H9 (cell line): ENCODE results near the gene POGLUT2. TPM values are rescaled to one million over a fixed set of nuclear protein-coding genes. Genes with fewer than 3 reads are reported as not detected.

ENCODE experiments used
- DNase-seq: peaks from one replicate; pipeline ENCODE4 v3.0.0-alpha.2; 2017
- H2AFZ ChIP-seq: one replicate; pipeline ENCODE4 v1.6.1; 2013; ENCODE audit warnings: mild to moderate bottlenecking, low read length, control low read depth, moderate library complexity
- H2AK5ac ChIP-seq: 2 replicates; pipeline ENCODE4 v1.6.1; 2013; ENCODE audit warnings: low read length, control low read depth, mixed read lengths; ENCODE audit not compliant: insufficient read length
- H2BK120ac ChIP-seq: one replicate; pipeline ENCODE4 v1.6.1; 2013; ENCODE audit warnings: low read depth, mild to moderate bottlenecking, low read length, control low read depth, inconsistent platforms; ENCODE audit not compliant: poor library complexity, severe bottlenecking
- H2BK12ac ChIP-seq: 2 replicates; pipeline ENCODE4 v1.6.1; 2013; ENCODE audit warnings: low read length, control low read depth, mixed read lengths, low read depth; ENCODE audit not compliant: insufficient read length
- H2BK15ac ChIP-seq: 2 replicates; pipeline ENCODE4 v1.6.1; 2013; ENCODE audit warnings: low read depth, low read length, control low read depth
- H2BK20ac ChIP-seq: one replicate; pipeline ENCODE4 v1.6.1; 2013; ENCODE audit warnings: low read depth, mild to moderate bottlenecking, low read length, control low read depth, inconsistent platforms; ENCODE audit not compliant: poor library complexity, severe bottlenecking
- H2BK5ac ChIP-seq: 2 replicates; pipeline ENCODE4 v1.6.1; 2013; ENCODE audit warnings: low read length, control low read depth, mixed read lengths; ENCODE audit not compliant: insufficient read length
- H3K14ac ChIP-seq: 2 replicates; pipeline ENCODE4 v1.6.1; 2013; ENCODE audit warnings: low read length, control low read depth; ENCODE audit not compliant: insufficient read depth
- H3K18ac ChIP-seq: 2 replicates; pipeline ENCODE4 v1.6.1; 2013; ENCODE audit warnings: low read depth, mild to moderate bottlenecking, mixed read lengths, low read length, control low read depth; ENCODE audit not compliant: insufficient read length
- H3K23ac ChIP-seq: 2 replicates; pipeline ENCODE4 v1.6.1; 2013; ENCODE audit warnings: low read length, control low read depth, mixed read lengths, low read depth; ENCODE audit not compliant: insufficient read length
- H3K23me2 ChIP-seq: 2 replicates; pipeline ENCODE4 v1.6.1; 2013; ENCODE audit warnings: low read depth, mild to moderate bottlenecking, mixed read lengths, low read length, control low read depth; ENCODE audit not compliant: insufficient read length, poor library complexity, severe bottlenecking
- H3K27ac ChIP-seq: 2 replicates; pipeline ENCODE4 v1.5.1; 2013; ENCODE audit warnings: low read length, control low read depth, mixed read lengths, low read depth; ENCODE audit not compliant: insufficient read length
- H3K27me3 ChIP-seq: 2 replicates; pipeline ENCODE4 v1.6.1; 2013; ENCODE audit warnings: low read length, control low read depth, inconsistent platforms; ENCODE audit not compliant: insufficient read depth
- H3K4ac ChIP-seq: 2 replicates; pipeline ENCODE4 v1.6.1; 2013; ENCODE audit warnings: low read depth, mild to moderate bottlenecking, control low read depth, inconsistent platforms, low read length, moderate library complexity
- H3K4me1 ChIP-seq: 2 replicates; pipeline ENCODE4 v1.6.1; 2013; ENCODE audit warnings: low read length, control low read depth, inconsistent platforms; ENCODE audit not compliant: insufficient read depth
- H3K4me2 ChIP-seq: 2 replicates; pipeline ENCODE4 v1.6.1; 2013; ENCODE audit warnings: low read length, control low read depth, mixed read lengths; ENCODE audit not compliant: insufficient read length, insufficient read depth
- H3K56ac ChIP-seq: 2 replicates; pipeline ENCODE4 v1.6.1; 2013; ENCODE audit warnings: low read depth, mild to moderate bottlenecking, mixed read lengths, low read length, control low read depth; ENCODE audit not compliant: insufficient read length
- H3K79me1 ChIP-seq: 2 replicates; pipeline ENCODE4 v1.6.1; 2013; ENCODE audit warnings: low read depth, mild to moderate bottlenecking, moderate library complexity, low read length, control low read depth, inconsistent platforms; ENCODE audit not compliant: insufficient read depth, poor library complexity, severe bottlenecking
- H3K79me2 ChIP-seq: 2 replicates; pipeline ENCODE4 v1.6.1; 2013; ENCODE audit warnings: low read length, control low read depth, inconsistent platforms; ENCODE audit not compliant: insufficient read depth
- H3K9ac ChIP-seq: 2 replicates; pipeline ENCODE4 v1.6.1; 2013; ENCODE audit warnings: low read length, control low read depth, mixed read lengths; ENCODE audit not compliant: insufficient read length; ENCODE audit errors: extremely low read depth
- H3K9me3 ChIP-seq: one replicate; pipeline ENCODE4 v1.6.1; 2013; ENCODE audit warnings: low read depth, low read length, inconsistent platforms; ENCODE audit not compliant: control insufficient read depth
- H3T11ph ChIP-seq: one replicate; pipeline ENCODE4 v1.6.1; 2013; ENCODE audit warnings: mild to moderate bottlenecking, low read length, control low read depth, inconsistent platforms
- H4K20me1 ChIP-seq: one replicate; pipeline ENCODE4 v1.6.1; 2013; ENCODE audit not compliant: control insufficient read depth, insufficient read length, insufficient read depth
- H4K5ac ChIP-seq: 2 replicates; pipeline ENCODE4 v1.6.1; 2013; ENCODE audit warnings: low read depth, mild to moderate bottlenecking, mixed read lengths, low read length, control low read depth; ENCODE audit not compliant: insufficient read length
- H4K8ac ChIP-seq: replicated peaks from 2 replicates; pipeline ENCODE4 v1.6.1; 2013; ENCODE audit warnings: low read length, control low read depth, mixed read lengths, low read depth; ENCODE audit not compliant: insufficient read length
- H4K91ac ChIP-seq: 2 replicates; pipeline ENCODE4 v1.6.1; 2013; ENCODE audit warnings: low read depth, mild to moderate bottlenecking, moderate library complexity, mixed read lengths, low read length, control low read depth; ENCODE audit not compliant: insufficient read length
- H3K27ac Mint-ChIP-seq, 3 experiments: 2 replicates in 2 of 3; 3 replicates in 1 of 3; pipeline ENCODE4 v1.8.0; 2020 to 2021; ENCODE audit warnings: mixed read lengths in 3 of 3, mild to moderate bottlenecking in 1 of 3, moderate library complexity in 1 of 3
- H3K27me3 Mint-ChIP-seq: 2 replicates; pipeline ENCODE4 v1.8.0; 2021; ENCODE audit warnings: low read depth, mild to moderate bottlenecking, moderate library complexity, mixed read lengths
- H3K36me3 Mint-ChIP-seq, 3 experiments: 2 replicates in 2 of 3; 3 replicates in 1 of 3; pipeline ENCODE4 v1.8.0; 2020 to 2021; ENCODE audit warnings: low read depth in 3 of 3, mixed read lengths in 3 of 3; ENCODE audit not compliant: insufficient read depth in 1 of 3
- H3K4me1 Mint-ChIP-seq, 2 experiments: 2 replicates each; pipeline ENCODE4 v1.8.0; 2020; ENCODE audit warnings: mixed read lengths in 2 of 2
- H3K4me3 Mint-ChIP-seq, 2 experiments: 2 replicates in 1 of 2; 3 replicates in 1 of 2; pipeline ENCODE4 v1.8.0; 2020 to 2021; ENCODE audit warnings: mild to moderate bottlenecking in 2 of 2, mixed read lengths in 2 of 2, moderate library complexity in 1 of 2
- H3K9me3 Mint-ChIP-seq, 2 experiments: 2 replicates in 1 of 2; 3 replicates in 1 of 2; pipeline ENCODE4 v1.8.0; 2020; ENCODE audit warnings: mild to moderate bottlenecking in 2 of 2, mixed read lengths in 2 of 2, moderate library complexity in 1 of 2
- CTCF ChIP-seq: fragments of 200-600 bp; sonication (generic); conservative IDR thresholded peaks from 3 replicates; pipeline ENCODE4 v1.8.0; 2021; ENCODE audit warnings: antibody characterized with exemption, mild to moderate bottlenecking
- WGBS: extraction: QIAGEN DNeasy Blood & Tissue Kit; methylation state at CpG from one replicate; pipeline ENCODE4 v1.1.7; 2013; ENCODE audit warnings: missing lambda C conversion rate, low lambda C conversion rate, mixed read lengths; ENCODE audit not compliant: insufficient read length; ENCODE audit errors: extremely low coverage; 5-methylcytosine and 5-hydroxymethylcytosine counted together
- total RNA-seq: library from RNA; stranded (reverse); gene quantifications from 2 replicates; pipeline ENCODE4 v1.2.1, GENCODE V29; 2021

POGLUT2 gene
- total RNA-seq, 1 experiment from 2014 or later = 23.5 TPM

GRCh38 chr13:102825400-102825799 lies 26.6 kb upstream of the POGLUT2 start:
- peak overlapping the region in 2 of 3 experiments; percentile 13 to 84; a peak in 4 of 7 replicates for H3K27ac Mint-ChIP-seq

More at GRCh38 chr13:102825400-102825799, 26.6 kb upstream of the POGLUT2 start:
- no peak overlapping the region for H2BK5ac ChIP-seq
- no peaks in the 10 kb centered on the region for H3K9me3 ChIP-seq
- H2BK15ac ChIP-seq = no peak overlapping the region
- Mint-ChIP-seq H3K36me3 (peaks cover 11 to 22% (median 14%) of the 10 kb centered on the region in 3 experiments; a peak in 6 of 7 replicates), H3K4me3 (no peak overlapping the region; a peak in 2 of 5 replicates), H3K4me1 (peaks cover 9 to 10% of the 10 kb centered on the region in 2 experiments), H3K9me3 (peaks cover 0 to 2% of the 10 kb centered on the region in 2 experiments; a peak in 1 of 5 replicates), H3K27me3 (no peaks in the 10 kb centered on the region)
- no peak for TF ChIP-seq CTCF
- no peak overlapping the region for H4K91ac ChIP-seq
- H3K23me2 ChIP-seq = no peaks in the 10 kb centered on the region
- no peaks in the 10 kb centered on the region for H3K27me3 ChIP-seq
- H3K27ac ChIP-seq = peak overlapping the region; percentile 6
- no peak overlapping the region for H2AK5ac ChIP-seq
- no peak overlapping the region for H3K4me2 ChIP-seq
- no peaks in the 10 kb centered on the region for H3K79me2 ChIP-seq
- peak; percentile 29 for DNase-seq
- no peaks in the 10 kb centered on the region for H4K20me1 ChIP-seq
- no peaks in the 10 kb centered on the region for H3K79me1 ChIP-seq
- H2BK20ac ChIP-seq = no peak overlapping the region
- H3K4me1 ChIP-seq = no peaks in the 10 kb centered on the region; the same call in 1 of the 2 replicates
- H3K18ac ChIP-seq = no peak overlapping the region
- no peak overlapping the region for H2AFZ ChIP-seq
- no peak overlapping the region for H3K9ac ChIP-seq
- WGBS = no CpG with 5 or more reads among the region's 4 CpGs
- no peak overlapping the region for H3K56ac ChIP-seq
- no peak overlapping the region for H2BK120ac ChIP-seq
- H3K4ac ChIP-seq = no peak overlapping the region
- no peak overlapping the region for H3K14ac ChIP-seq
- no peak overlapping the region for H2BK12ac ChIP-seq
- no peak overlapping the region for H3T11ph ChIP-seq
- no peak overlapping the region for H3K23ac ChIP-seq
- H4K8ac ChIP-seq = no peak overlapping the region
- no peak overlapping the region for H4K5ac ChIP-seq
